ENCODE results near the gene ATP9B. TPM values are rescaled to one million over a fixed set of nuclear protein-coding genes. Genes with fewer than 3 reads are reported as not detected.
"Not testable (repeated sequence)": the region's sequence is repeated elsewhere in the genome, so short reads cannot be mapped to it uniquely, and the experiment has no call there.

Gene ATP9B
- total and polyA plus RNA-seq, 10 donors, result 7.5 to 58.4 (median 42.7) TPM

- DNase-seq, result peak; percentile 77
- Histone ChIP-seq H3K27me3 (replicated peaks in 1 of 7) (no peaks in the 10 kb centered on the region), H3K27ac (no peak overlapping the region), H3K4me3 (no peak overlapping the region), H3K36me3 (peaks cover 0 to 75% (median 18%) of the 10 kb centered on the region in 6 donors), H3K4me1 (peaks cover 6 to 15% (median 11%) of the 10 kb centered on the region in 6 donors), H3K9me3 (no peaks in the 10 kb centered on the region)
- intact Hi-C loops (cut with DNase I; ENCODE audit: low total_unique reads), result no loop called here
- TF ChIP-seq POLR2AphosphoS5 (IDR thresholded peaks at IDR 0.05) (no peak), POLR2A (IDR thresholded peaks at IDR 0.05) (no peak), CTCF (IDR thresholded peaks at IDR 0.05 in 8 of 11, conservative IDR thresholded peaks at IDR 0.05 in 3 of 11) (no peak)
- WGBS, 5 donors, result 76 to 88% (median 83%) methylated on average over 18 to 25 of the region's 32 CpGs
These were observed 305.4 kb downstream of the ATP9B start for GRCh38 chr18:79374408-79375171.

GRCh38 chr18:79375441-79376154 is 306.4 kb downstream of the ATP9B start:
- peaks cover 0 to 81% (median 18%) of the 10 kb centered on the region in 6 donors for H3K36me3 ChIP-seq
- no peak for TF ChIP-seq CTCF (IDR thresholded peaks at IDR 0.05 in 8 of 11, conservative IDR thresholded peaks at IDR 0.05 in 3 of 11)
- TF ChIP-seq POLR2AphosphoS5 (IDR thresholded peaks at IDR 0.05), result no peak
- no peak for TF ChIP-seq POLR2A (IDR thresholded peaks at IDR 0.05)
- H3K27ac ChIP-seq, result no peak overlapping the region
- no peaks in the 10 kb centered on the region for H3K27me3 ChIP-seq (replicated peaks in 1 of 7)
- 93 to 97% (median 94%) methylated on average over 10 of the region's 10 CpGs for WGBS, 5 donors
- no peaks in the 10 kb centered on the region for H3K9me3 ChIP-seq
- peaks cover 6 to 16% (median 11%) of the 10 kb centered on the region in 6 donors for H3K4me1 ChIP-seq
- DNase-seq, result peak; percentile 59
- no peak overlapping the region for H3K4me3 ChIP-seq
- intact Hi-C loops (cut with DNase I; ENCODE audit: low total_unique reads), result no loop called here

GRCh38 chr18:79376661-79377060 is 307.5 kb downstream of the ATP9B start:
- H3K36me3 ChIP-seq, result peaks cover 0 to 73% (median 18%) of the 10 kb centered on the region in 6 donors
- 77 to 97% (median 90%) methylated on average over 12 of the region's 12 CpGs for WGBS, 5 donors
- DNase-seq; H3K27ac ChIP-seq; H3K27me3 ChIP-seq (replicated peaks in 1 of 7); H3K9me3 ChIP-seq; intact Hi-C loops (cut with DNase I; ENCODE audit: low total_unique reads); H3K4me3 ChIP-seq: not testable (repeated sequence)
- peaks cover 6 to 18% (median 11%) of the 10 kb centered on the region in 6 donors for H3K4me1 ChIP-seq

GRCh38 chr18:79377187-79377891 is 308.1 kb downstream of the ATP9B start:
- intact Hi-C loops (cut with DNase I; ENCODE audit: low total_unique reads), result no loop called here
- TF ChIP-seq POLR2AphosphoS5 (IDR thresholded peaks at IDR 0.05), result no peak
- TF ChIP-seq POLR2A (IDR thresholded peaks at IDR 0.05), result no peak
- TF ChIP-seq CTCF (IDR thresholded peaks at IDR 0.05 in 8 of 11, conservative IDR thresholded peaks at IDR 0.05 in 3 of 11), result no peak
- H3K4me1 ChIP-seq, result peaks cover 6 to 18% (median 11%) of the 10 kb centered on the region in 6 donors
- H3K27me3 ChIP-seq (replicated peaks in 1 of 7), result no peaks in the 10 kb centered on the region
- H3K9me3 ChIP-seq, result no peaks in the 10 kb centered on the region
- peak; percentile 74 for DNase-seq
- H3K4me3 ChIP-seq, result no peak overlapping the region
- 83 to 92% (median 89%) methylated on average over 9 to 19 of the region's 19 CpGs for WGBS, 5 donors
- H3K27ac ChIP-seq, result no peak overlapping the region
- H3K36me3 ChIP-seq, result peaks cover 0 to 67% (median 18%) of the 10 kb centered on the region in 6 donors

Data from spleen (tissue), 11 donors.